NT2/D1 (cell line): ENCODE measurements around the gene MBLAC1.
A peak's percentile ranks its signal among the peaks of the same experiment; 100 is the strongest.

Source experiments
- DNase-seq: peaks from one replicate; pipeline ENCODE4 v3.0.0-alpha.2; 2011; ENCODE audit warnings: low read depth, low spot score
- H3K27me3 ChIP-seq: 2 replicates; pipeline ENCODE4 v1.6.0; 2011; ENCODE audit warnings: mild to moderate bottlenecking; ENCODE audit not compliant: insufficient read length, insufficient read depth
- H3K36me3 ChIP-seq: 2 replicates; pipeline ENCODE4 v1.6.1; 2011; ENCODE audit warnings: mild to moderate bottlenecking, low read length, mixed read lengths; ENCODE audit not compliant: insufficient read depth, insufficient read length
- H3K4me1 ChIP-seq: 2 replicates; pipeline ENCODE4 v1.5.1; 2011; ENCODE audit not compliant: insufficient read depth, insufficient read length
- H3K4me3 ChIP-seq: 2 replicates; pipeline ENCODE4 v1.5.1; 2011; ENCODE audit warnings: low read depth; ENCODE audit not compliant: insufficient read length
- H3K9ac ChIP-seq: 2 replicates; pipeline ENCODE4 v1.6.0; 2011; ENCODE audit warnings: low read depth; ENCODE audit not compliant: insufficient read length
- H3K9me3 ChIP-seq: 2 replicates; pipeline ENCODE4 v1.5.1; 2011; ENCODE audit warnings: mild to moderate bottlenecking, low read length; ENCODE audit not compliant: insufficient read depth
- SUZ12 ChIP-seq: IDR thresholded peaks from 2 replicates; pipeline ENCODE4 v1.6.1; 2011; ENCODE audit not compliant: insufficient read length, insufficient read depth; ENCODE audit errors: extremely low read depth
- YY1 ChIP-seq: IDR thresholded peaks from 2 replicates; pipeline ENCODE4 v1.6.1; 2011; ENCODE audit not compliant: insufficient read length, insufficient read depth
- ZNF274 ChIP-seq: IDR thresholded peaks from 2 replicates; pipeline ENCODE4 v1.6.1; 2011; ENCODE audit warnings: mild to moderate bottlenecking, low read depth, low read length

MBLAC1 gene

DNA sequence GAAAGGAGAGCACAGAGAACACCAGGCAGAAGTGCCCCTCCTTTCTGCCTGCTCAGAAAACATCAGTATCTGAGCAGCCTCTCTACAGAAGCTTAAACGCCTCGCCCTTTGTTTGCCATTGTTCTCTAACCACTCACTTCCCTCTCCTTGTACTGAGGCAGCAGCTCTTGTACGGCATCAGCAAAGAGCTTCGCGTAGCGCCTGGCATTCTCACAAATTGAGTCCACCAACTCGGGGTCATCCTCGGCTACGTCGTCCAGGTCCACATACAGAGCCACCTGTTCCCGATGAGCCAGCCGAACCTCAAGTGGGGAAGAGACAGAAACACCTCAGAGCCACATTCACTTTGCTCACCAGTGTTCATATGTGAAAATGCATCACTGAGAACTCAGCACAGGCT lies 27.3 kb upstream of the MBLAC1 start:
- Histone ChIP-seq H3K4me3 (peak overlapping the region; percentile 93), H3K9me3 (no peaks in the 10 kb centered on the region), H3K36me3 (peaks cover 64% of the 10 kb centered on the region), H3K27me3 (no peaks in the 10 kb centered on the region), H3K4me1 (peaks cover 10% of the 10 kb centered on the region), H3K9ac (peak overlapping the region; percentile 100)
- TF ChIP-seq YY1: no peak
- TF ChIP-seq ZNF274: no peak
- DNase-seq: no peak

DNA sequence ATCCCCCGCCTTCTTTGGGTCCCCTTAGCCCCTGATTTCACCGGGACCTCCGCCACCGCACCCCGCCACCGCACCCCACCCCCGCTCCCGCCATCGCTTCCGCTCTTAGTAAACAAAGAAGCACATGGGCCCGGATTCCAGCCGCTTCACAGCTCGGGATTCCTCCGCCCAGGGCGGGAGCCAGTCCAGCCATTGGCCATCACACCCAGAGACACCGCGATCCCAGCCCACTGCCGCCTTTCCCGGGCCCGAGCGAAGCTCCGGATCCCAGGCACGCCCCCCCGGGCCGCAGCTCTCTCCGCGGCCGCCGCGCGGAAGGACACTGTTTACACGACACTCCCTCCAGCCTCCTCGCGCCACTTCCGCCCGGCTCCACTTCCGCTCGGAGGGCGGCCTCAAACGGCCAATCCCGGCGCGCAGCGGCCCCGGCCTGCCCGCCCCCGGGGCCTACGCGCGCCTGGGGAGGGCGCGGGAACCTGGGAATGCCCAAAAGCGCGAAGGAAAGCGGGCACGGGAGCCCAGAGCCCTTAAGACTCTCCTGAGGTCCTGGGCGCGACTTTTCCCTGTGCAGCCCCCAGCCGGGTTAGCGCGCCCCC lies 26.2 kb upstream of the MBLAC1 start:
- Histone ChIP-seq H3K9me3 (no peaks in the 10 kb centered on the region), H3K9ac (peak overlapping the region; percentile 100), H3K27me3 (no peaks in the 10 kb centered on the region), H3K36me3 (peaks cover 63% of the 10 kb centered on the region), H3K4me3 (peak overlapping the region; percentile 93), H3K4me1 (peaks cover 10% of the 10 kb centered on the region)
- no peak for TF ChIP-seq SUZ12
- no peak for TF ChIP-seq YY1
- TF ChIP-seq ZNF274: no peak
- DNase-seq: no peak

DNA sequence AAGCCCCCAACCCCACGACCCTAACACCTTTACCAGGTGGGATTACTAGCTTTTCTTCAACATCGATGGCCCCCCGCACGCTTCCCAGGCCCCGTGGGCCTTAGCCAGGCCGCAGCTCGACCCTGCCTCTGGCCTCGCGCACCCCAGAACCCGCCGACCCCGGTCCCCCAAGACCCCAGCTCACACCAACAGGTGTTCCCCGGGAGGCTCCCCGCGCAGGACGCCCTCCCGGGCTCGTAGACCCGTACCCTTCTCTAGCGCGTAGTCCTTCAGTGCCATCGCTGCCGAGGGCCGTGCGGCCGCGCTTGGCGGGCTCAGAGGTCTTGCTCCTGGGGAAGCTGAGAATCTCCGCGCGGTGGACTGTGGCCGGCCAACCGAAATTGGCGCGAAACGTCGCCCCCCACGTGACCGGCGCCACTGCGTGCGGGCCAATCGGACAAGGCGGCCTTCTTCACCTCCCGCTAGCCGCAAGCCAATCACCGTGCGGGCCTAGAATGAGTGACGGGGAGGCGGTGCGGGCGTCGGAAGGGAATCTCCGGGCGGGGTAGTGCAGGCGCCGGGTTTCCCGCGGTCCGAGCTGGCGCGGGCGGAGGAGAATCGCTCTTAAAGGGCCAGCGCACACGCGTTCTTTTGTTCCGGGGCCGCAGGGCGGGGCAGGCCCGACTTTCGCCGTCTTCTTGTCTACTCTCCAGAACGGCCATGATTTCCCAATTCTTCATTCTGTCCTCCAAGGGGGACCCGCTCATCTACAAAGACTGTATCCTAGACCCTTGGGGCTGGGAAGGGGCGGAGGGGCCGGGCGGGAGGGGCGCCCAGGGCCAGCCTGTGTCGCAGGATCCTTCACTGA lies 25.5 kb upstream of the MBLAC1 start, which contains the start of the genes AP4M1 and MCM7:
Gene AP4M1 (plus strand): TSS at position 628 of the 847 bp plus-strand sequence. CDS start 72 bp downstream, at position 700.
Gene MCM7 (minus strand): TSS at position 382 of the 847 bp plus-strand sequence. CDS start 103 bp downstream, at position 279.
- Histone ChIP-seq H3K36me3 (peaks cover 63% of the 10 kb centered on the region), H3K9me3 (no peaks in the 10 kb centered on the region), H3K4me3 (peak within 1 kb of the TSS; percentile 93), H3K9ac (peak within 1 kb of the TSS; percentile 100), H3K4me1 (peaks cover 10% of the 10 kb centered on the region), H3K27me3 (no peaks in the 10 kb centered on the region)
- DNase-seq: peak; percentile 98
- TF ChIP-seq ZNF274: no peak

DNA sequence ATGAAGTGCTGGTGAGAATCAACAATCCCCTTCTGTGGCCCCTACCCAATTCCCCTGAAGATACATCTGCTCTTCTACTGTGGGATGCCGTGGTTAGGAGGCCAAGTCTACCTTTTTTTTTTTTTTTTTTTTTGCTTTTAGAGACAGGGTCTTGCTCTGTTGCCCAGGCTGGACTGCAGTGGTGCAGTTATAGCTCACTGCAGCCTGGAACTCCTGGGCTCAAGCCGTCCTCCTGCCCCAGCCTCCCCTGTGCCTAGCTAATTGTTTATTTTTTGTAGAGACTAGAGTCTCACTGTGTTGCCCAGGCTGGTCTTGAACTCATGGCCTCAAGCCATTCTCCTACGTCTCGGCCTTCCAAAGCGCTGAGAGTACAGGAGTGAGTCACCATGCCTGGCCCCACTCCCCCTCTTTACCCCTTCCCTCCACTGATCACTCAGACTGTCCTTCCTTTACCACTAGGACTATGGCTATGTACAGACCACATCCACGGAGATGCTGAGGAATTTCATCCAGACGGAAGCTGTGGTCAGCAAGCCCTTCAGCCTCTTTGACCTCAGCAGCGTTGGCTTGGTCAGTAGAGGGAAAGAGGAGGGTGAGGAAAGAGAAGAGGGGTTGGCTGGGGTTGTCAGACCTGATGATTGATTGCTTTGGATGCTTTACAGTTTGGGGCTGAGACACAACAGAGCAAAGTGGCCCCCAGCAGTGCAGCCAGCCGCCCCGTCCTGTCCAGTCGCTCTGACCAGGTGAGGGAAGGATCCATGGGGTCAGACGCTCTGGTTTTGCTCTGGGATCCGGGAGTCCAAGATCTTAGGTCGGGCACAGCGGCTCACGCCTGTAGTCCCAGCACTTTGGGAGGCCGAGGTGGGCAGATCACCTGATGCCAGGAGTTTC lies 23.6 kb upstream of the MBLAC1 start:
- no peak for DNase-seq
- no peak overlapping the region for H3K4me3 ChIP-seq
- H3K4me1 ChIP-seq: peaks cover 10% of the 10 kb centered on the region
- H3K36me3 ChIP-seq: peaks cover 65% of the 10 kb centered on the region
- H3K9me3 ChIP-seq: no peaks in the 10 kb centered on the region
- peak overlapping the region; percentile 21 for H3K9ac ChIP-seq
- TF ChIP-seq YY1: no peak
- TF ChIP-seq ZNF274: no peak
- TF ChIP-seq SUZ12: no peak
- no peaks in the 10 kb centered on the region for H3K27me3 ChIP-seq

DNA sequence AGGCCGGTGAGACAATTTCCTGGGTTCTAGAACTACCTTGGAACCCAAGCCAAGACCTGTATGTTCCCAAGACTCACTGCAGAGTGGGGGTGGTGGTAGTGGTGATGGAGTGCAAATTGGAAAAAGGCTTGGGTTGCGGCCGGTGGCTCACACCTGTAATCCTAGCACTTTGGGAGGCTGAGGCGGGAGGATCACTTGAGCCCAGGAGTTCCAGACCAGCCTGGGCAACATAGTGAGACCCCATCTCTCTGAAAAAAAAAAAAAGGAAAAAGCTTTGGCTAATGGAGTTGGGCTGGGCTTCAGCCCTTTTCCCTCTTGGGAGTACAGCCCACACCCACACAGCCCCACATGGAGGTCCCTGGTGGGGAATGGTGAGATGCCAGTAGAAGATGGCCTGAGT lies 21.2 kb upstream of the MBLAC1 start:
- no peaks in the 10 kb centered on the region for H3K9me3 ChIP-seq
- H3K27me3 ChIP-seq: no peaks in the 10 kb centered on the region
- peaks cover 63% of the 10 kb centered on the region for H3K36me3 ChIP-seq
- DNase-seq: no peak
- peaks cover 3% of the 10 kb centered on the region for H3K4me1 ChIP-seq
- no peak overlapping the region for H3K4me3 ChIP-seq
- no peak for TF ChIP-seq SUZ12
- TF ChIP-seq YY1: no peak
- no peak for TF ChIP-seq ZNF274
- no peak overlapping the region for H3K9ac ChIP-seq

DNA sequence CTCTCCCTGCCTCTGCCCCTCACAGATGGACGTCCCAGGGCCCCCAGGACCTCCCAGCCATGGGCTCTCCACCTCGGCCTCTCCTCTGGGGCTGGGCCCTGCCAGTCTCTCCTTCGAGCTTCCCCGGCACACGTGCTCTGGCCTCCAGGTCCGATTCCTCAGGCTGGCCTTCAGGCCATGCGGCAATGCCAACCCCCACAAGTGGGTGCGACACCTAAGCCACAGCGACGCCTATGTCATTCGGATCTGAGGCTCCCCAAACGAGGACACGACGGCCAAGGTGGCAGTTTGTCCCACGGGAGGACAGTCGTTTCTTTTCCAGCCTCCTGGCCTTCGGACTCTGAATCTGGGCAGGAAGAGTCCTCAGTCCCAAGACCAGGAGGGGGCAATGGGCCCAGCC lies 20.1 kb upstream of the MBLAC1 start:
- H3K4me1 ChIP-seq: peaks cover 3% of the 10 kb centered on the region
- H3K27me3 ChIP-seq: no peaks in the 10 kb centered on the region
- H3K36me3 ChIP-seq: peaks cover 72% of the 10 kb centered on the region
- no peak overlapping the region for H3K9ac ChIP-seq
- H3K9me3 ChIP-seq: no peaks in the 10 kb centered on the region
- TF ChIP-seq YY1: no peak
- no peak for TF ChIP-seq SUZ12
- TF ChIP-seq ZNF274: no peak
- H3K4me3 ChIP-seq: no peak overlapping the region
- DNase-seq: no peak
